HUES64 (cell line): ENCODE measurements around the gene DALRD3. TPM values are rescaled to one million over a fixed set of nuclear protein-coding genes. Genes with fewer than 3 reads are reported as not detected.

Experiments
- H3K27ac ChIP-seq: 2 replicates; pipeline ENCODE4 v1.7.0; 2013; ENCODE audit warnings: low read depth, low read length, inconsistent platforms
- H3K27me3 ChIP-seq: 2 replicates; pipeline ENCODE4 v1.6.1; 2013; ENCODE audit warnings: mild to moderate bottlenecking, low read length; ENCODE audit not compliant: insufficient read depth
- H3K36me3 ChIP-seq: 2 replicates; pipeline ENCODE4 v1.6.1; 2013; ENCODE audit warnings: mild to moderate bottlenecking, low read length; ENCODE audit not compliant: insufficient read depth
- H3K4me1 ChIP-seq: 2 replicates; pipeline ENCODE4 v1.6.1; 2013; ENCODE audit warnings: mild to moderate bottlenecking, low read length, moderate library complexity; ENCODE audit not compliant: insufficient read depth
- H3K4me3 ChIP-seq: 2 replicates; pipeline ENCODE4 v1.5.1; 2013; ENCODE audit warnings: mild to moderate bottlenecking, low read length, moderate library complexity
- H3K9ac ChIP-seq: 2 replicates; pipeline ENCODE4 v1.6.1; 2013; ENCODE audit warnings: mild to moderate bottlenecking, low read depth, low read length
- H3K9me3 ChIP-seq: 2 replicates; pipeline ENCODE4 v1.6.1; 2013; ENCODE audit warnings: low read depth, low read length; ENCODE audit not compliant: insufficient read depth
- WGBS: fragments of 150-250, 120-280 bp; methylation state at CpG from one replicate; pipeline ENCODE4 v1.1.7; 2013; ENCODE audit warnings: missing lambda C conversion rate; 5-methylcytosine and 5-hydroxymethylcytosine counted together
- polyA plus RNA-seq, 2 experiments: library from polyadenylated mRNA; stranded (reverse); fragments of 50-300 nt; gene quantifications; one replicate each; pipeline ENCODE4 v1.2.3, GENCODE V29; 2013

The DALRD3 gene
- 23.3 TPM for polyA plus RNA-seq (2013, experiment 1 of 2)
- polyA plus RNA-seq (2013, experiment 2 of 2): 27.9 TPM

- Histone ChIP-seq H3K4me3 (peak within 1 kb of the TSS; percentile 90), H3K27ac (peak within 1 kb of the TSS; percentile 72), H3K36me3 (peaks cover 39% of the 10 kb centered on the region), H3K4me1 (peaks cover 5% of the 10 kb centered on the region; the same call in 1 of the 2 replicates), H3K9ac (peak within 1 kb of the TSS; percentile 71), H3K27me3 (no peaks in the 10 kb centered on the region), H3K9me3 (no peaks in the 10 kb centered on the region)
- under 1% methylated on average over 85 of the region's 85 CpGs for WGBS
Observed at GRCh38 chr3:49017971-49018706, at the start of gene DALRD3. DALRD3 (minus strand) TSS chr3:49018580; CDS start chr3:49018564, 16 bp downstream.

- H3K4me1 ChIP-seq: no peaks in the 10 kb centered on the region
- H3K27ac ChIP-seq: no peak overlapping the region
- no peak overlapping the region for H3K9ac ChIP-seq
- H3K36me3 ChIP-seq: peaks cover 74% of the 10 kb centered on the region
- WGBS: 95% methylated on average over 7 of the region's 7 CpGs
- H3K9me3 ChIP-seq: no peaks in the 10 kb centered on the region
- no peak overlapping the region for H3K4me3 ChIP-seq
- H3K27me3 ChIP-seq: no peaks in the 10 kb centered on the region
Observed at GRCh38 chr3:49058011-49058410, 39.6 kb upstream of the DALRD3 start.

GRCh38 chr3:49057268-49057667 is 38.9 kb upstream of the DALRD3 start:
- H3K9ac ChIP-seq: no peak overlapping the region
- WGBS: 96% methylated on average over 10 of the region's 10 CpGs
- H3K27me3 ChIP-seq: no peaks in the 10 kb centered on the region
- no peak overlapping the region for H3K4me3 ChIP-seq
- no peaks in the 10 kb centered on the region for H3K4me1 ChIP-seq
- no peaks in the 10 kb centered on the region for H3K9me3 ChIP-seq
- no peak overlapping the region for H3K27ac ChIP-seq
- peaks cover 75% of the 10 kb centered on the region for H3K36me3 ChIP-seq

- Histone ChIP-seq H3K9ac (no peak overlapping the region), H3K27me3 (no peaks in the 10 kb centered on the region), H3K4me3 (no peak overlapping the region), H3K36me3 (peaks cover 75% of the 10 kb centered on the region), H3K9me3 (no peaks in the 10 kb centered on the region), H3K27ac (no peak overlapping the region), H3K4me1 (no peaks in the 10 kb centered on the region)
- WGBS: 100% methylated on average over 2 of the region's 2 CpGs
Observed at GRCh38 chr3:49054344-49054862, 36.0 kb upstream of the DALRD3 start.

- 90% methylated on average over 1 of the region's 1 CpG for WGBS
- H3K9ac ChIP-seq: no peak overlapping the region
- H3K27ac ChIP-seq: no peak overlapping the region
- no peaks in the 10 kb centered on the region for H3K4me1 ChIP-seq
- H3K9me3 ChIP-seq: no peaks in the 10 kb centered on the region
- no peak overlapping the region for H3K4me3 ChIP-seq
- H3K27me3 ChIP-seq: no peaks in the 10 kb centered on the region
- H3K36me3 ChIP-seq: peaks cover 81% of the 10 kb centered on the region
Observed at GRCh38 chr3:49053543-49053942, 35.2 kb upstream of the DALRD3 start.

- Histone ChIP-seq H3K4me3 (no peak overlapping the region), H3K9ac (no peak overlapping the region), H3K27ac (no peak overlapping the region), H3K36me3 (peaks cover 90% of the 10 kb centered on the region), H3K9me3 (no peaks in the 10 kb centered on the region), H3K4me1 (no peaks in the 10 kb centered on the region), H3K27me3 (no peaks in the 10 kb centered on the region)
- 98% methylated on average over 3 of the region's 3 CpGs for WGBS
Observed at GRCh38 chr3:49035281-49035680, 16.9 kb upstream of the DALRD3 start.

- H3K27me3 ChIP-seq: no peaks in the 10 kb centered on the region
Observed at GRCh38 chr3:49034650-49035049, 16.3 kb upstream of the DALRD3 start.

GRCh38 chr3:49032646-49033304 is 14.4 kb upstream of the DALRD3 start:
- Histone ChIP-seq H3K27me3 (no peaks in the 10 kb centered on the region), H3K4me1 (peaks cover 6% of the 10 kb centered on the region; the same call in 1 of the 2 replicates), H3K9ac (no peak overlapping the region), H3K27ac (no peak overlapping the region), H3K4me3 (no peak overlapping the region), H3K9me3 (no peaks in the 10 kb centered on the region), H3K36me3 (peaks cover 85% of the 10 kb centered on the region)
- WGBS: 92% methylated on average over 6 of the region's 6 CpGs

More at GRCh38 chr3:49034650-49035049, 16.3 kb upstream of the DALRD3 start:
- H3K9me3 ChIP-seq: no peaks in the 10 kb centered on the region
- H3K36me3 ChIP-seq: peaks cover 92% of the 10 kb centered on the region
- H3K4me3 ChIP-seq: no peak overlapping the region
- H3K27ac ChIP-seq: no peak overlapping the region
- no peak overlapping the region for H3K9ac ChIP-seq
- 95% methylated on average over 2 of the region's 2 CpGs for WGBS
- H3K4me1 ChIP-seq: no peaks in the 10 kb centered on the region

GRCh38 chr3:49030321-49030720 is 11.9 kb upstream of the DALRD3 start:
- Histone ChIP-seq H3K4me1 (peaks cover 6% of the 10 kb centered on the region; the same call in 1 of the 2 replicates), H3K4me3 (no peak overlapping the region), H3K27ac (no peak overlapping the region), H3K9ac (no peak overlapping the region), H3K27me3 (no peaks in the 10 kb centered on the region), H3K9me3 (no peaks in the 10 kb centered on the region), H3K36me3 (peaks cover 86% of the 10 kb centered on the region)
- WGBS: 97% methylated on average over 6 of the region's 6 CpGs

- H3K4me1 ChIP-seq: peaks cover 6% of the 10 kb centered on the region; the same call in 1 of the 2 replicates
- no peak overlapping the region for H3K9ac ChIP-seq
- no peaks in the 10 kb centered on the region for H3K27me3 ChIP-seq
- H3K4me3 ChIP-seq: no peak overlapping the region
- H3K27ac ChIP-seq: peak overlapping the region; percentile 42; the same call in 1 of the 2 replicates
- no peaks in the 10 kb centered on the region for H3K9me3 ChIP-seq
- WGBS: 1% methylated on average over 5 of the region's 7 CpGs
- H3K36me3 ChIP-seq: peaks cover 86% of the 10 kb centered on the region
Observed at GRCh38 chr3:49029563-49029884, 11.1 kb upstream of the DALRD3 start.
